RKO (cell line): ENCODE measurements around the gene ATP1B1.
"Not testable (repeated sequence)": the region's sequence is repeated elsewhere in the genome, so short reads cannot be mapped to it uniquely, and the experiment has no call there.

Experiments
- DNase-seq: peaks from one replicate; pipeline ENCODE4 v3.0.0-alpha.2; 2016; ENCODE audit warnings: low spot score

ATP1B1 gene

GRCh38 chr1:169115891-169116585 is 9.5 kb downstream of the ATP1B1 start:
- DNase-seq: no peak

GRCh38 chr1:169117014-169117413 is 10.5 kb downstream of the ATP1B1 start:
- DNase-seq: no peak

GRCh38 chr1:169117599-169117998 is 11.1 kb downstream of the ATP1B1 start:
- no peak for DNase-seq

- DNase-seq: no peak
Measured at GRCh38 chr1:169118227-169118626, 11.7 kb downstream of the ATP1B1 start.

GRCh38 chr1:169119405-169119804 is 12.9 kb downstream of the ATP1B1 start:
- DNase-seq: peak; percentile 14

- DNase-seq: no peak
Measured at GRCh38 chr1:169120066-169120465, 13.6 kb downstream of the ATP1B1 start.

GRCh38 chr1:169121146-169121923 is 14.8 kb downstream of the ATP1B1 start:
- peak; percentile 10 for DNase-seq

- DNase-seq: no peak
Measured at GRCh38 chr1:169122976-169123375, 16.5 kb downstream of the ATP1B1 start.

GRCh38 chr1:169124459-169124858 is 18.0 kb downstream of the ATP1B1 start:
- no peak for DNase-seq

- DNase-seq: not testable (repeated sequence)
Measured at GRCh38 chr1:169125597-169125996, 19.1 kb downstream of the ATP1B1 start.

GRCh38 chr1:169126335-169126734 is 19.8 kb downstream of the ATP1B1 start:
- DNase-seq: no peak

GRCh38 chr1:169127305-169127704 is 20.8 kb downstream of the ATP1B1 start:
- no peak for DNase-seq

- no peak for DNase-seq
Measured at GRCh38 chr1:169128562-169128961, 22.1 kb downstream of the ATP1B1 start.

GRCh38 chr1:169129109-169129784 is 22.8 kb downstream of the ATP1B1 start:
- DNase-seq: no peak

GRCh38 chr1:169130683-169131082 is 24.2 kb downstream of the ATP1B1 start:
- no peak for DNase-seq

GRCh38 chr1:169132512-169133227 is 26.2 kb downstream of the ATP1B1 start:
- no peak for DNase-seq

- no peak for DNase-seq
Measured at GRCh38 chr1:169133228-169133576, 26.7 kb downstream of the ATP1B1 start.

- DNase-seq: no peak
Measured at GRCh38 chr1:169133801-169134502, 27.5 kb downstream of the ATP1B1 start.

- DNase-seq: no peak
Measured at GRCh38 chr1:169137357-169137756, 30.9 kb downstream of the ATP1B1 start.

- no peak for DNase-seq
Measured at GRCh38 chr1:169138866-169139670, 32.6 kb downstream of the ATP1B1 start.

GRCh38 chr1:169141356-169141755 is 34.9 kb downstream of the ATP1B1 start:
- no peak for DNase-seq
